CD4-positive, alpha-beta memory T cell (primary cell): ENCODE results near the gene PTPRM. TPM values are rescaled to one million over a fixed set of nuclear protein-coding genes. Genes with fewer than 3 reads are reported as not detected.

Experiments
- CTCF ChIA-PET: fragments of 350-600 bp; sonication (Branson Sonifier 250); formaldehyde crosslinking; loops from one replicate; lab custom pipeline; 2021; ENCODE audit warnings: inconsistent platforms; ENCODE audit not compliant: partially characterized antibody; lab: Charles Lee
- POLR2A ChIA-PET: fragments of 350-600 bp; sonication (Branson Sonifier 250); formaldehyde crosslinking; loops from one replicate; lab custom pipeline; 2021; ENCODE audit not compliant: partially characterized antibody; lab: Charles Lee
- DNase-seq, 5 donors: peaks; one replicate each; pipeline versions ENCODE4 v3.0.0 to v3.0.0-alpha.2; 2020 to 2022; ENCODE audit warnings: mixed read lengths in 1 of 5
- H3K27ac ChIP-seq: one replicate; pipeline ENCODE4 v1.7.0; 2013; ENCODE audit warnings: low read depth, low read length
- H3K27me3 ChIP-seq: 2 replicates; pipeline ENCODE4 v1.7.0; 2013; ENCODE audit warnings: mild to moderate bottlenecking, low read length, moderate library complexity; ENCODE audit not compliant: insufficient read depth
- H3K36me3 ChIP-seq: 2 replicates; pipeline ENCODE4 v1.7.0; 2013; ENCODE audit warnings: mild to moderate bottlenecking, low read length, moderate library complexity; ENCODE audit not compliant: insufficient read depth
- H3K4me1 ChIP-seq: 2 replicates; pipeline ENCODE4 v1.7.0; 2013; ENCODE audit warnings: mild to moderate bottlenecking, low read length, moderate library complexity; ENCODE audit not compliant: insufficient read depth
- H3K4me3 ChIP-seq, 2 donors: one replicate each; pipeline ENCODE4 v1.7.0; 2013; ENCODE audit warnings: low read length in 2 of 2, mild to moderate bottlenecking in 1 of 2
- H3K9me3 ChIP-seq, 2 donors: one replicate each; pipeline ENCODE4 v1.7.0; 2013; ENCODE audit warnings: low read length in 2 of 2, control low read depth in 1 of 2; ENCODE audit not compliant: control insufficient read depth in 1 of 2
- H3K27ac Mint-ChIP-seq, 7 donors: one replicate each; pipeline ENCODE4 v1.8.0; 2020 to 2021; ENCODE audit warnings: mixed read lengths in 7 of 7, mild to moderate bottlenecking in 6 of 7, inconsistent platforms in 3 of 7, moderate library complexity in 3 of 7
- H3K27me3 Mint-ChIP-seq, 2 donors: one replicate each; pipeline ENCODE4 v1.8.0; 2020 to 2021; ENCODE audit warnings: mixed read lengths in 2 of 2
- H3K36me3 Mint-ChIP-seq, 2 donors: one replicate each; pipeline ENCODE4 v1.8.0; 2020 to 2021; ENCODE audit warnings: mixed read lengths in 2 of 2, inconsistent platforms in 1 of 2, mild to moderate bottlenecking in 1 of 2
- H3K4me1 Mint-ChIP-seq, 4 donors: one replicate each; pipeline ENCODE4 v1.8.0; 2020 to 2021; ENCODE audit warnings: mixed read lengths in 4 of 4, mild to moderate bottlenecking in 1 of 4
- H3K4me3 Mint-ChIP-seq, 8 donors: one replicate each; pipeline ENCODE4 v1.8.0; 2020 to 2021; ENCODE audit warnings: mixed read lengths in 8 of 8, mild to moderate bottlenecking in 7 of 8, moderate library complexity in 6 of 8, inconsistent platforms in 3 of 8
- H3K9me3 Mint-ChIP-seq, 8 donors: one replicate each; pipeline ENCODE4 v1.8.0; 2020 to 2021; ENCODE audit warnings: mixed read lengths in 8 of 8, mild to moderate bottlenecking in 5 of 8, inconsistent platforms in 3 of 8, moderate library complexity in 1 of 8
- intact Hi-C: fragments of 100-400 bp; cut with micrococcal nuclease; formaldehyde crosslinking; loops from one replicate; pipeline ENCODE4 v1.15.1; 2023
- polyA plus RNA-seq, 2 donors: library from polyadenylated mRNA; unstranded; fragments of 300-500 nt; fragmentation: Illumina TruSeq; gene quantifications; one replicate each; pipeline ENCODE4 v1.2.3, GENCODE V29; 2021
- total RNA-seq, 2 experiments: library from RNA; stranded (reverse); gene quantifications; one replicate each; pipeline ENCODE4 v1.2.3, GENCODE V29; 2021

The PTPRM gene
- total and polyA plus RNA-seq, 4 experiments from 2014 or later, result 6.7 to 20.1 (median 12.9) TPM

DNA sequence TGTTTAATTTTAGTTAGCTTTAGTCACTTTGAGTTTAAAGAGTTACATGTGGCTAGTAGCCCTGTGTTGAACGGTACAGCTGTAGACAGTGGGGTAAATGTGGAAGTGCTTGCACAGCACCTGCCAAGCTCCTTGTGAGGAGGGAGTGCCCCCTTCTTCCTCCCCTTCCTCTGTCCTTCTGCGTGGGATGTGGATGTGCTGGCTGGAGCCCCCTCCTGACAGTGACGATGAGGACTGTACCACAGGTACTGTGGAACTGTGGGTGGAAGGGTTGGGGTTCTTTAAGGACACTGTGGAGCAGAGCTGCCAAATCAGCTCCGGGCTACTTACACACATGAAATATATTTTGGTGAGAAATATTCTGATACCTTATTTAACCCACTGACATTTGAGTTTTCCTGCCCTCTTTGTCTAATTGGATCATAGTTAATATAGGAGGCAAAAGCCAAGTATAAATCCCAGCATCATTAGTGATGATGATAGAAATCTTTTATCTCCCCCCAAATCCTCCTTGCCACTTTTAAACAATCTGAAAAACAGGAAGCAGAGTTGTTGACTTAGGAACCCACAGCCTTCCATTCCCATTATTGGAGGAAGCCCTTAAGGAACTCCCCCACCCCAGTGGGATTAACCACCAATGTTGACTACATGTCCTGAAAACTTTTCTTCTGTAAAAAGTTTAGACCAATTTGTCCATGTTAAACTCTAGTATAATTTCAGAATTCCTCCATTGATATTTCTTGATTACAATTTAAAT is 181.3 kb downstream of the PTPRM start:
- Mint-ChIP-seq H3K27ac (no peak overlapping the region), H3K9me3 (peaks cover 0 to 25% (median 10%) of the 10 kb centered on the region in 8 donors), H3K27me3 (no peaks in the 10 kb centered on the region), H3K4me3 (no peak overlapping the region), H3K36me3 (no peaks in the 10 kb centered on the region), H3K4me1 (peaks cover 0 to 11% (median 0%) of the 10 kb centered on the region in 4 donors)
- intact Hi-C loops, result no loop called here
- CTCF ChIA-PET, result no interaction called here
- H3K4me3 ChIP-seq, result no peak overlapping the region
- H3K27ac ChIP-seq, result no peak overlapping the region
- no peaks in the 10 kb centered on the region for H3K36me3 ChIP-seq
- POLR2A ChIA-PET, result no interaction called here
- H3K9me3 ChIP-seq, result no peaks in the 10 kb centered on the region
- no peak for DNase-seq
- H3K27me3 ChIP-seq, result no peaks in the 10 kb centered on the region
- H3K4me1 ChIP-seq, result no peaks in the 10 kb centered on the region

- peaks cover 0 to 11% (median 0%) of the 10 kb centered on the region in 4 donors for H3K4me1 Mint-ChIP-seq
- Histone ChIP-seq H3K36me3 (no peaks in the 10 kb centered on the region), H3K9me3 (no peaks in the 10 kb centered on the region), H3K4me1 (no peaks in the 10 kb centered on the region), H3K4me3 (no peak overlapping the region), H3K27me3 (no peaks in the 10 kb centered on the region), H3K27ac (no peak overlapping the region)
- H3K9me3 Mint-ChIP-seq, result peaks cover 0 to 25% (median 10%) of the 10 kb centered on the region in 8 donors
- intact Hi-C loops, result no loop called here
- no peaks in the 10 kb centered on the region for H3K27me3 Mint-ChIP-seq
- no peak for DNase-seq
- H3K36me3 Mint-ChIP-seq, result no peaks in the 10 kb centered on the region
- ChIA-PET POLR2A (no interaction called here), CTCF (no interaction called here)
- H3K4me3 Mint-ChIP-seq, result no peak overlapping the region
- H3K27ac Mint-ChIP-seq, result no peak overlapping the region
Observed at GRCh38 chr18:7749008-7749405, 181.9 kb downstream of the PTPRM start.

- POLR2A ChIA-PET, result no interaction called here
- Mint-ChIP-seq H3K9me3 (peaks cover 0 to 25% (median 10%) of the 10 kb centered on the region in 8 donors), H3K27me3 (no peaks in the 10 kb centered on the region), H3K4me3 (no peak overlapping the region), H3K36me3 (no peaks in the 10 kb centered on the region), H3K27ac (no peak overlapping the region), H3K4me1 (peaks cover 0 to 11% (median 0%) of the 10 kb centered on the region in 4 donors)
- Histone ChIP-seq H3K36me3 (no peaks in the 10 kb centered on the region), H3K4me1 (no peaks in the 10 kb centered on the region), H3K9me3 (no peaks in the 10 kb centered on the region), H3K4me3 (no peak overlapping the region), H3K27me3 (no peaks in the 10 kb centered on the region), H3K27ac (no peak overlapping the region)
- CTCF ChIA-PET, result no interaction called here
- intact Hi-C loops, result no loop called here
- DNase-seq, result no peak
Observed at GRCh38 chr18:7749510-7749981, 182.4 kb downstream of the PTPRM start.

DNA sequence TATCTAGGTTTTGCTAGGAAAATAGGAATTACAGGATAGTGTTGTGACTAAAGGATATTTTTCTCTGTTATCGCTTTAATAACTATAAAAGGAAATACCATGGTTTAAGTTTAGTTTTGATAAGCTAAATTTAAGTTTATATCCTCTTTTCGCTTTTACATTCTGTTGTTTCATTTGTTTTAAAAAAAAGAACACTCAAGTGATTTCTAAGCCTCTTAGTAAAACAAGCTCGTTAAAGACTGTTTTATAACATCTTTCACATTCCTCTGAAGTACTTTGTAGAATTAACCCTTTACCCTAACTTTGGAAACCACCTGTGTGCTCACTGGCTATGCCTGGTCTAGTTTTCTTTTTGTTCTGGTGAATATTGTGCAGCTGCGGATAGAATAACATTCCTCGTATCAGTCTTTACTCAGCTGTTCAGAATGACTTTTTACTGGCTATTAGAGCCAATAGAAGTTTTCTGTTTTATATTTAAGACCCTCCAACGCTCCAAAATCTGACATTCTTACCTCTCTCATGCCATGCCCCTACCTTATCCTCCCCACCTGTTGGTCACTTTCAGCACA is 183.1 kb downstream of the PTPRM start:
- no peak overlapping the region for H3K4me3 ChIP-seq
- no peak overlapping the region for H3K27ac ChIP-seq
- H3K9me3 ChIP-seq, result no peaks in the 10 kb centered on the region
- POLR2A ChIA-PET, result no interaction called here
- H3K4me1 Mint-ChIP-seq, result peaks cover 0 to 11% (median 0%) of the 10 kb centered on the region in 4 donors
- H3K4me3 Mint-ChIP-seq, result no peak overlapping the region
- no peak overlapping the region for H3K27ac Mint-ChIP-seq
- H3K27me3 Mint-ChIP-seq, result no peaks in the 10 kb centered on the region
- intact Hi-C loops, result no loop called here
- no peaks in the 10 kb centered on the region for H3K36me3 ChIP-seq
- H3K4me1 ChIP-seq, result no peaks in the 10 kb centered on the region
- H3K9me3 Mint-ChIP-seq, result peaks cover 0 to 22% (median 9%) of the 10 kb centered on the region in 8 donors
- no peak for DNase-seq
- no peaks in the 10 kb centered on the region for H3K36me3 Mint-ChIP-seq
- no peaks in the 10 kb centered on the region for H3K27me3 ChIP-seq
- CTCF ChIA-PET, result no interaction called here

GRCh38 chr18:7750966-7751365 is 183.8 kb downstream of the PTPRM start:
- POLR2A ChIA-PET, result no interaction called here
- H3K9me3 Mint-ChIP-seq, result peaks cover 0 to 14% (median 3%) of the 10 kb centered on the region in 8 donors
- CTCF ChIA-PET, result no interaction called here

GRCh38 chr18:7754258-7754657 is 187.1 kb downstream of the PTPRM start:
- no peaks in the 10 kb centered on the region for H3K36me3 Mint-ChIP-seq
- no peak overlapping the region for H3K27ac ChIP-seq
- H3K36me3 ChIP-seq, result no peaks in the 10 kb centered on the region
- H3K4me1 ChIP-seq, result no peaks in the 10 kb centered on the region
- no peaks in the 10 kb centered on the region for H3K4me1 Mint-ChIP-seq
- ChIA-PET CTCF (no interaction called here), POLR2A (no interaction called here)
- no peak overlapping the region for H3K27ac Mint-ChIP-seq
- no peak for DNase-seq
- no peaks in the 10 kb centered on the region for H3K27me3 Mint-ChIP-seq
- no peaks in the 10 kb centered on the region for H3K9me3 ChIP-seq
- no peak overlapping the region for H3K4me3 Mint-ChIP-seq
- no peaks in the 10 kb centered on the region for H3K27me3 ChIP-seq
- intact Hi-C loops, result no loop called here
- H3K9me3 Mint-ChIP-seq, result peaks cover 0 to 2% (median 0%) of the 10 kb centered on the region in 8 donors
- H3K4me3 ChIP-seq, result no peak overlapping the region

More at GRCh38 chr18:7750966-7751365, 183.8 kb downstream of the PTPRM start:
- Mint-ChIP-seq H3K4me3 (no peak overlapping the region), H3K36me3 (no peaks in the 10 kb centered on the region), H3K4me1 (peaks cover 0 to 11% (median 0%) of the 10 kb centered on the region in 4 donors), H3K27me3 (no peaks in the 10 kb centered on the region), H3K27ac (peak overlapping the region in 1 of 7 donors; percentile 9)
- no peaks in the 10 kb centered on the region for H3K4me1 ChIP-seq
- no peak overlapping the region for H3K4me3 ChIP-seq
- no peak overlapping the region for H3K27ac ChIP-seq
- no peaks in the 10 kb centered on the region for H3K9me3 ChIP-seq
- H3K27me3 ChIP-seq, result no peaks in the 10 kb centered on the region
- no peak for DNase-seq
- no peaks in the 10 kb centered on the region for H3K36me3 ChIP-seq
- intact Hi-C loops, result no loop called here

DNA sequence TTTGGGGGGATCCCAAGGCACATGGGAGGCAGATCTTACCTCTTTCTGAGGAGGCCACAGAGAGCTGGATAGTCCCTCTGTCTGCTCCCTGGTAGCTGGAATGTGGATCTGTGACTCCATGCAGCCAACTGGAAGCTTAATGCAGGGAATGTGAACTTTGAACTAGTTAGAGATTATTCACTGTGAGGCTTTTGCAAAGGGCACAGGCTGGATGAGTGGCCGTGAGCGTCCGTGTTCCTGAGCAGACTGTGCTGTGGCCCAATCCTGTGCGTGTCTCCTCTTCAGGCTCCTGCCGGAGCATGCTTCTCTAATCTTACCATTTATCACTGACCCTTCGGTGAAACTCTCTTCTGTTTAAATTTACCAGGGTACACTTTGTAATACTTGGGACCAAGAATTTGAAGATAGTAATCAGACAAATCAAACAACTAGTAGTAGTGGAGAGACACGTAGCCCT is 187.6 kb downstream of the PTPRM start:
- Mint-ChIP-seq H3K4me3 (no peak overlapping the region), H3K27ac (no peak overlapping the region), H3K36me3 (no peaks in the 10 kb centered on the region), H3K27me3 (no peaks in the 10 kb centered on the region), H3K4me1 (no peaks in the 10 kb centered on the region), H3K9me3 (peaks cover 0 to 2% (median 0%) of the 10 kb centered on the region in 8 donors)
- intact Hi-C loops, result no loop called here
- H3K9me3 ChIP-seq, result no peaks in the 10 kb centered on the region
- no peak for DNase-seq
- ChIA-PET POLR2A (no interaction called here), CTCF (no interaction called here)
- no peaks in the 10 kb centered on the region for H3K4me1 ChIP-seq
- H3K27ac ChIP-seq, result no peak overlapping the region
- H3K27me3 ChIP-seq, result no peaks in the 10 kb centered on the region
- no peaks in the 10 kb centered on the region for H3K36me3 ChIP-seq
- no peak overlapping the region for H3K4me3 ChIP-seq
